HG02884 (cell line): ENCODE data around the gene CRNKL1.

Experiments used
- ATAC-seq: cut with Tn5 transposase; IDR thresholded peaks from one replicate; pipeline ENCODE4 v1.9.1; 2021; ENCODE audit warnings: mild to moderate bottlenecking, moderate library complexity; ENCODE audit not compliant: unreplicated experiment

CRNKL1 gene

GRCh38 chr20:20052074-20052970, at the start of gene CRNKL1, which contains the start of gene CFAP61:
TSS of gene CRNKL1 (minus strand) at chr20:20052466. CDS start at chr20:20052342, 124 bp downstream.
TSS of gene CFAP61 (plus strand) at chr20:20052532. CDS start at chr20:20056654, 4,122 bp downstream.
- peak; percentile 92 for ATAC-seq

DNA sequence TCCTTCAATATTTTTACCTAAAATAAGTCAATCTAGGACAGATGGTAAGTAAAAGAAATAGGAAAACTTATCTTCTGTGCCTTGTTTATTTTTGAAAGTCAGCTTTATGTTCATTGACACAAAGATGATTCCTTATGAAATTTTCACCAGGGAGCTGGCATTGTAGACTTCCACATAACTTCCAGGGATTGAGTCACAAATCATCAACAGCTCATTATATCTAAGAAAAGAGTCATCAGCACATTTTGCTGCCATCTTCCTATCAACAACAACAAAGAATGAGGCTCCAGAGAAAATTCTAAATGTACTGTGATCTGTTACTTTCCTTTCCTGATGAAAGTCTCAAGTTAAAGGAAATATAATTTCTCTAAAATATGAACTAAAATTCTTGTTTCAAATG, 48.6 kb upstream of the CRNKL1 start:
- no peak for ATAC-seq

GRCh38 chr20:20096421-20096820, 44.2 kb upstream of the CRNKL1 start:
- no peak for ATAC-seq

DNA sequence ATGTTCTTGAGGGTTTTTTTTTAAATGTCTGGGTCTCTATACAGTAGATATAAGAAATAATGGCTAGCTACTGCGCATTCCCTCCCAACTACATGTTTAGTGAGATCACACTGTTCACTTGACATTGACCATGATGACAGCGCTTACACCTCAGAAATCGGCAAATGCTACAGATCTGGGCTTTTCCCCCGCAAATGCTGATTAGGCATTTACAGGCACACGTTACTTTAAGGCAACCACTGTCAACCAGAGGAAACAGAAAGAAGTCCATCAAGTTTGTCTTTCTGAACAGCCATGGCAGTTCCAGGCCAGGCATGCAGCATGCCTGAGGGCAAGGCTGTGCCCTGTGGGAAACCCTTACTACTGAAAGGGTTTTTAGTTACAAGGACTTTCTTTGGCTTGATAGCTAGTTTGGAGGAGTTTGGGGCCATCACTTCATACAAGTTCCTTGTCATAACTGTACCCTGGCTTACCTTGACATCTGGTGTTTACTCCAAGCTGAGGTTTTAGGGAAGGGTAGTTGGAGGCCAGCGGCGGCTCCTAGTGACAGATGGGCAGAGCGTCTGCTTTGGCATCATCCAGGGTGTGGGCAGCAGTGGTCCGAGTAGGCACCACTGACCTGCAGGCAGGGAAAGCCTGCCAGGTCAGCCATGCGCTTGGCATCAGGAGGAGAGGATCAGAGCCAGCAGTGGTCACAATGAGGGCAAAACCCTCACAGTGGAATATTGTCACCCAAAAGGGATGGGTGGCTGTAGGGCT, 43.0 kb upstream of the CRNKL1 start:
- ATAC-seq: no peak

DNA sequence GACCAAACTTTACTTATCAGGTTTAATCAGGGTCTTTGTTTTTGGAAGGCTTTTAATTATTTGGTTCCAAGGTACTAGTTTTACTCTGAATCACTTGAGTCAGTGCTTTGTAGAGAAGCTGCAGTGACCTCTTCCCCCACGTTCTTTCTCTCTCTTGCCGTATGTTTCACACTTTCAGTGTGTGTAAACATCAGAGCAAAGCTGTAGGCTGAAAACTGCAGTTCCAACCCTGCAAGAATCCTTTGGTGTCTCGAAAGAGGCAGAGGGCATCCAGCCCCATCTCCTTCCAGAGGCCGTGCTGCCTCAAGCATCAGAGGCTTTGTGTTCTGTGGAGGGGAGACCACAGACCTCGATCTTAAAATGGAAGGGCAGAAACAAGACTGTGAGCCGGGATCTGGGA, 42.1 kb upstream of the CRNKL1 start:
- no peak for ATAC-seq

GRCh38 chr20:20092827-20093226, 40.6 kb upstream of the CRNKL1 start:
- no peak for ATAC-seq

DNA sequence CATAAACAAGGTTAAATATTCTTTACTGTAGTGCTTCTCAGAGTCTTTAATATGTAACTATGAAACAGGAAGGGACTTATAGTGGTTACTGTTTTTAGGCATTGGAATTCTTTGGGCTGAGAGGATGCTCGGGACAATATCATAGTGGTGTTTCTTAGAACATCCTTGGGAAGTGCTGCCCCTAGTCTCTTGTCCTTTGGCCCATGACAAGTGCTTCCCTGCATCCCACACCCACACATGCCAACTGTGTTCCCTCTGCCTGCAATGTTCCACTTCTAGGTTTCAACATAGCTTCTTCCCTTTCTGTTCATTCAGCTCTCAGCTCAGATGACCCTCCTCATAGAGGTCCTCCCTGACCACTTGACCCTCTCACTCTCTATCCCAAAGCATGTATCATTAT, 37.7 kb upstream of the CRNKL1 start:
- ATAC-seq: no peak

DNA sequence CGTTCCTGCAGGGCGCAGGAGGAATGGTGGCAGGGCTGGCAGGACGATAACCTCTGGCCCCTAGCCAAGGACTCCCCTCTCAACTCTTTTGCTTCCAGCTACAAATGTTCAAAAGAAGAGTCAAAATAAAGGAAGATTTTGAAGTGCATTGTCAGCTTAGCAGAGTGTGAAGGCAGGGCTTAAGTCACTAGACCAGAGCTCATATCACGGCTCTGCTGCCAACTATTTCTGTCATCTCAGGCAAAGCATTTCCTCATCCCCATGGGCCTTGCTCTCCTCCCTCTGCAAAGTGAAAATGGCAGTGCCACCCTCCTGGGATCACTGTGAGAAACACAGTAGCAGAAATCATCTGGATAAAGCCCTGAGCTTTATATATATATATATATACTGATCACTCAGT, 36.8 kb upstream of the CRNKL1 start:
- ATAC-seq: no peak

GRCh38 chr20:20085812-20086211, 33.5 kb upstream of the CRNKL1 start:
- no peak for ATAC-seq

- ATAC-seq: no peak
Measured at GRCh38 chr20:20085071-20085470, 32.8 kb upstream of the CRNKL1 start.

- no peak for ATAC-seq
Measured at GRCh38 chr20:20084296-20084752, 32.1 kb upstream of the CRNKL1 start.

GRCh38 chr20:20083807-20084206, 31.5 kb upstream of the CRNKL1 start:
- peak; percentile 80 for ATAC-seq

DNA sequence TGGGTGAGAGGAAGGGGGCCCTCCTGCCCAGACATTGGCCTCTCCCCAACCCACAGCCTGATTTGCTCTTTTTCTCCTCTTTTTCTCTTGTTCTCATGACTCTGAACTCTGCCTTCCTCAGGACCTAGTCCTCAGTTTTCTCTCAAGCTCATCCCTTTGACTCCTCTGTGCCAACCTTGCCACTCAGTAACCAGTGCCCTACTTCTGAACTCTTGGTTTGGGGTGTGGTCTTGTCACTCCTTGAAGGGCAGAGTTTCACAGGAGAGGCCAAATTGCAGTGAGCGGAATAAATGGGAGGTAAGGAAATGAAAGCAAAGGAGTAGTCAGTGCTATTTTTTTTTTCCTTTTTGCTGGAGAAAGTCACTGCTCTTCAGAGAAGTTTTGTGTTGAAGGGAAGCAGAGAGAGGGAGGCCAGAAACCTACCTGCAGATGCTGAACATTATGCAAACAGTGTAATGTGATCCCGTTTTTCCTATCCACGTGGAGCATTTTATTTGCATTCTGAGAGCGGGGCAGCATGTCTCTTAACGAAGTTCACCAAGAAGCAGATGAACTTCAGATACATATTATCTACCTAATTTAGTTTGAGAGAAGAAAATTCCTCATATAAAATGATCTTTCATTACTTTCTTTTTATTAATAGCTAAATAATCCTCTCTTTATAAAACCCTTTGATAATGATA, 27.0 kb upstream of the CRNKL1 start:
- ATAC-seq: no peak

DNA sequence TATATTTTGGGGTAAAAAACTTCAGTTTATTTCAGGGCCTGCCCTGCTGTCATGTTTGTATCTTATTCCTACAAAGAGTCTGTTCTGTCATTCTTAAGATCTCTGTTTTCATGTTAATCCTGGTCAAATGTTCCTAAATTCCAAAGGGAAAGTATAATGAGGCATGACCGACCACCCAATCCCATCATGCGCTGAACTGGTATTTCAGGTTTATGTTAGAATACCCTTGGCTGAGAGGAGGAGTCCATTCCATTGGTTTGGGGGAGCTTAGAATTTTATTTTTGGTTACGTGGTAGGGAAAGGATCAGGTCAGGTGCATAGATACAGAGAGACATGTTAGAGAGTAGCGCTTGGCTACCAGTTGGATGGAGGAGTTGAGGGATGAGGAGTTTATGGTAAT, 25.8 kb upstream of the CRNKL1 start:
- no peak for ATAC-seq

- no peak for ATAC-seq
Measured at GRCh38 chr20:20076297-20077065, 24.2 kb upstream of the CRNKL1 start.

DNA sequence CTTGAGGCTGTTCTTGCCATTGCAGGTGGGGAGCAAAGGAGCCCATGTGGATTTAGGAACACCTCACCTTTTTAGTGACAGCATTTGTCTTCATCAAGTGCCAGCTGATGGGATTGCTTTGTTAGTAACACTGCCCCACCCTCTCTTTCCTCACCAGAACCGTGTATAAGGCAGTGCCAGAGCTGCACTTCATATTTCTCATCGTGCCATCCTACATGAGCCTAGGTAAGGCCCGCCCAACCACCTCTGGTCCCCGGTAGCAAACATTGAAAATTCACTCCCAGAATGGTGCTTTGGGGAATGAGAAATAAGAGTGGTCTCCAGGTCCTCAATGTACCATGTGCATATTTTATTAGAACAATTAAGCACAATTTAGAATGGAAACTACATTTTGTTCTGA, 22.8 kb upstream of the CRNKL1 start:
- no peak for ATAC-seq

DNA sequence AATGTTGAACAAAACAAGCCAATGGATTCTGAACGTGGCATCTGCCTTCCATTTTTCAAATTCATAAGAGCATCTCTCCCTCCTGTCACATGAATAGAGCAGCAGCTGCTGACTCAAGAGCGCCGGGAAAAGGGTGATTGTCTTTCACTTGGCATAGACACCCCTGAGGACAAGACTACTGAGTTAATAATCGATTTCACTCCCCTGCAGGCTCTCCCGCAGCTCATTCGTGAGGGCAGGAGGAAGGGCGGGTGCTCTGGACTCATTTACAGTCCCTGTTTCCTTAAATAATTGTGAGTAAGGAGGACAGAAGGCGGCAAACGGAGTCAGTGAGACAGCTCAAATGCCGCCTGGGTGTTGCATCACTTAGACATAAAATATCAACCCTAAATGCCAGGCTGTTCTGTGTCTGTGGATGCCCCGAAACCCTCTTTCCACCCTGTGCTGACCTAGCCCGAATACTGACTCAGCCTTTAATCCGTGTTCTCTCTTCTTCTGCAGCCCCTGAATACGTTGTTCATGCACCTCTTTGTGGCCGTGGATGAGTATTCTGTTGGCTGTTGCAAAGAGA, 21.6 kb upstream of the CRNKL1 start:
- ATAC-seq: no peak

GRCh38 chr20:20070871-20071726, 18.8 kb upstream of the CRNKL1 start:
- no peak for ATAC-seq

DNA sequence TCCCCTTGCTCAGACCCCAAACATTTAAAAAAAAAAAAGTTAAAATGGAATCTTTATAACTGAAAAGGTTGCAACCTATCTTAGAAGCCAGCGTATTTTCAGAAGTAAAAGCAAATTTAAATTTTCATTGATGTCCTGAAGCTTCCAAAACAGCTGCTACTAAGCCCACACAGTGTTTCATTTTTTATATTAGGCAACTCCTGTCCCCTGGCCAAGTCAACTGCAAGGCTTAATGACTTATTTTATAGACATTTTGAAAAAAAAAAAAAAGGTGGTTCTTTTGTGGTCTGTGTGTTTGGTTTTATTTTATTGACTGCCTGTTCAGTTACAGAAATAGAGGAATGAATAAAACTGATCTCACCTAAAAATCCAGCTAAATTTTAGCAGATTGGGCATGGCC, 13.1 kb upstream of the CRNKL1 start:
- ATAC-seq: no peak
